K562 (cell line): ENCODE results near the gene LZTR1. TPM values are rescaled to one million over a fixed set of nuclear protein-coding genes. Genes with fewer than 3 reads are reported as not detected.
A peak's percentile ranks its signal among the peaks of the same experiment; 100 is the strongest.

ENCODE experiments used
- ATAC-seq: fragments of 200-7000 bp; cut with Tn5 transposase; 3 replicates; pipeline ENCODE4 v1.9.1; 2020; ENCODE audit warnings: moderate library complexity
- BruUV-seq: library from RNA; stranded (reverse); fragments of 400-500 nt; replicated peaks from 2 replicates; lab custom pipeline; 2021; lab: Mats Ljungman, UMichigan
- CTCF ChIA-PET: fragments of 300-600 bp; formaldehyde crosslinking; extraction: SDS; loops from one replicate; lab custom pipeline; 2021; ENCODE audit warnings: low intra/inter-chr PET ratio; lab: Yijun Ruan, JAX
- POLR2A ChIA-PET: fragments of 300-600, 350-650 bp; sonication (Branson Sonifier 250); formaldehyde crosslinking; extraction: SDS; loops from one replicate; lab custom pipeline; 2021; ENCODE audit warnings: antibody characterized with exemption, inconsistent platforms; lab: Yijun Ruan, JAX
- DNase-seq, 4 experiments: peaks; one replicate each; pipeline versions ENCODE4 v3.0.0 to v3.0.0-alpha.2; 2011 to 2018; ENCODE audit warnings: low spot score in 3 of 4, mixed read lengths in 3 of 4; ENCODE audit errors: extremely low read depth in 1 of 4
- FAIRE-seq: peaks from 2 replicates; lab custom pipeline; 2011; peaks lifted over from hg19 to GRCh38; lab: Jason Lieb, UNC
- H2AFZ ChIP-seq: 2 replicates; pipeline ENCODE4 v1.6.0; 2011; ENCODE audit warnings: low read depth, low read length, control low read depth, inconsistent platforms
- H3K27ac ChIP-seq: fragments of 200-600 bp; 3 replicates; pipeline ENCODE4 v1.8.0; 2011; ENCODE audit warnings: low read depth, mild to moderate bottlenecking, control low read depth, inconsistent platforms, low read length, moderate library complexity, mixed read lengths; ENCODE audit errors: extremely low read depth
- H3K27me3 ChIP-seq, 2 experiments: fragments of 300-600 bp in 1 of 2; 2 replicates in 1 of 2; 3 replicates in 1 of 2; pipeline versions ENCODE4 v1.6.0 to v1.8.0; 2011; ENCODE audit warnings: inconsistent platforms in 2 of 2, low read length in 2 of 2, mild to moderate bottlenecking in 1 of 2, mixed read lengths in 1 of 2, moderate library complexity in 1 of 2; ENCODE audit not compliant: control insufficient read depth in 2 of 2, insufficient read depth in 2 of 2
- H3K36me3 ChIP-seq: fragments of 300-600 bp; 3 replicates; pipeline ENCODE4 v1.8.0; 2011; ENCODE audit warnings: mild to moderate bottlenecking, low read length, inconsistent platforms; ENCODE audit not compliant: control insufficient read depth, insufficient read depth
- H3K4me1 ChIP-seq, 2 experiments: fragments of 200-600 bp in 1 of 2; replicated peaks in 1 of 2; 2 replicates in 1 of 2; 3 replicates in 1 of 2; pipeline versions ENCODE4 v1.5.1 to v1.8.0; 2011; ENCODE audit warnings: inconsistent platforms in 2 of 2, low read length in 2 of 2, mild to moderate bottlenecking in 1 of 2, mixed read lengths in 1 of 2, moderate library complexity in 1 of 2; ENCODE audit not compliant: control insufficient read depth in 2 of 2, insufficient read depth in 2 of 2
- H3K4me2 ChIP-seq: 2 replicates; pipeline ENCODE4 v1.6.1; 2011; ENCODE audit warnings: low read length, control low read depth, inconsistent platforms, mixed read lengths; ENCODE audit not compliant: insufficient read depth
- H3K4me3 ChIP-seq: fragments of 200-600 bp; sonication (generic), shearing (Covaris generic); 2 replicates; pipeline ENCODE4 v1.5.1; 2016; ENCODE audit warnings: control low read depth, inconsistent platforms
- H3K79me2 ChIP-seq: fragments of 200-600 bp; 3 replicates; pipeline ENCODE4 v1.8.0; 2011; ENCODE audit warnings: low read length, inconsistent platforms; ENCODE audit not compliant: control insufficient read depth, insufficient read depth
- H3K9ac ChIP-seq, 2 experiments: 2 replicates each; pipeline versions ENCODE4 v1.6.0 to v1.6.1; 2011; ENCODE audit warnings: low read depth in 2 of 2, low read length in 2 of 2, control low read depth in 1 of 2, inconsistent platforms in 1 of 2, mild to moderate bottlenecking in 1 of 2, mixed read lengths in 1 of 2; ENCODE audit not compliant: insufficient read depth in 1 of 2
- H3K9me1 ChIP-seq: one replicate; pipeline ENCODE4 v1.6.0; 2011; ENCODE audit warnings: inconsistent platforms, mild to moderate bottlenecking, low read length, moderate library complexity; ENCODE audit not compliant: control insufficient read depth, insufficient read depth
- H3K9me3 ChIP-seq: replicated peaks from 2 replicates; pipeline ENCODE4 v1.5.1; 2011; ENCODE audit warnings: low read depth, low read length, inconsistent platforms; ENCODE audit not compliant: control insufficient read depth, insufficient read depth
- H4K20me1 ChIP-seq: replicated peaks from 2 replicates; pipeline ENCODE4 v1.6.1; 2011; ENCODE audit warnings: low read length, inconsistent platforms, mixed read lengths; ENCODE audit not compliant: control insufficient read depth, insufficient read depth
- BHLHE40 ChIP-seq: IDR thresholded peaks from 2 replicates; pipeline ENCODE4 v1.6.1; 2011; ENCODE audit warnings: low read length, improper control_type of control experiment
- MCM7 ChIP-seq, 2 experiments: fragments of 450-650 bp; IDR thresholded peaks; 2 replicates each; pipeline ENCODE4 v1.6.1; 2016 to 2018
- MTF1 ChIP-seq: fragments of 250-450 bp; sonication (Bioruptor Pico); IDR thresholded peaks from 2 replicates; pipeline ENCODE4 v1.9.0; 2021; ENCODE audit warnings: moderate library complexity, mild to moderate bottlenecking, inconsistent platforms, borderline replicate concordance
- SPI1 ChIP-seq: IDR thresholded peaks from 2 replicates; pipeline ENCODE4 v1.6.1; 2011; ENCODE audit warnings: low read depth, low read length, control low read depth, borderline replicate concordance
- ZNF12 ChIP-seq: sonication (generic); formaldehyde crosslinking; IDR thresholded peaks from 2 replicates; pipeline ENCODE4 v1.4.0; 2020; ENCODE audit warnings: mild to moderate bottlenecking, missing genetic modification reagents
- WGBS: fragments of 100-300 bp; shearing (Covaris generic); methylation state at CpG from one replicate; pipeline ENCODE4 v1.1.6; 2016; ENCODE audit warnings: low coverage, mixed read lengths; ENCODE audit not compliant: insufficient coverage; ENCODE audit errors: missing lambda C conversion rate; 5-methylcytosine and 5-hydroxymethylcytosine counted together
- in situ Hi-C: fragments of 300-500 bp; cut with MboI; formaldehyde crosslinking; loops from 4 replicates; pipeline ENCODE4 v1.15.0; 2018; ENCODE audit warnings: inconsistent platforms, mixed read lengths
- intact Hi-C: fragments of 100-400 bp; cut with micrococcal nuclease; formaldehyde crosslinking; loops from 2 replicates; pipeline ENCODE4 v1.14.2; 2022
- polyA plus RNA-seq, 8 experiments: library from polyadenylated mRNA; depleted of rRNA in 4 of 8; stranded (reverse) in 5 of 8; unstranded in 3 of 8; fragments of >200 nt; fragmentation: Nextera tagmentation in 2 of 8; fragmentation: Illumina TruSeq in 1 of 8; extraction: Ambion mirVana in 2 of 8; extraction: Trizol in 1 of 8; gene quantifications; 2 replicates each; pipeline versions ENCODE4 v1.2.1 to v1.2.3, GENCODE V29; 2011 to 2014; ENCODE audit warnings: inconsistent platforms in 1 of 8, missing spikeins in 1 of 8
- total RNA-seq, 7 experiments: library from RNA; depleted of rRNA in 6 of 7; stranded (reverse); fragments of >200 nt in 6 of 7; fragmentation: Illumina TruSeq in 2 of 7; extraction: Trizol in 2 of 7; gene quantifications; 2 replicates each; pipeline versions ENCODE4 v1.2.1 to v1.2.3, GENCODE V29; 2011 to 2021; ENCODE audit warnings: low replicate concordance in 1 of 7
- TF ChIP-seq, protein P1 (sequence below): fragments of 150-350 bp; IDR thresholded peaks from 2 replicates; pipeline ENCODE4 v1.6.1; 2014; ENCODE audit warnings: low read depth, mild to moderate bottlenecking, low read length, borderline replicate concordance
- TF ChIP-seq, protein P2 (sequence below): sonication (generic); formaldehyde crosslinking; IDR thresholded peaks from 2 replicates; pipeline ENCODE4 v1.8.1; 2023; ENCODE audit warnings: mild to moderate bottlenecking, missing genetic modification reagents
- TF ChIP-seq, protein P3 (sequence below): sonication (generic); formaldehyde crosslinking; IDR thresholded peaks from 2 replicates; pipeline ENCODE4 v1.8.1; 2023; ENCODE audit warnings: mild to moderate bottlenecking, missing genetic modification reagents, moderate library complexity
- TF ChIP-seq, protein P4 (sequence below), 2 experiments: IDR thresholded peaks; 2 replicates each; pipeline ENCODE4 v1.6.1; 2012; ENCODE audit warnings: improper control_type of control experiment in 2 of 2, low read depth in 2 of 2, low read length in 2 of 2, borderline replicate concordance in 1 of 2

LZTR1 gene
- total and polyA plus RNA-seq, 9 of the 15 experiments (the other 6 are each of a cell fraction or from before 2014, with no cell fraction given), result 2.2 to 135 (median 63.0) TPM

DNA sequence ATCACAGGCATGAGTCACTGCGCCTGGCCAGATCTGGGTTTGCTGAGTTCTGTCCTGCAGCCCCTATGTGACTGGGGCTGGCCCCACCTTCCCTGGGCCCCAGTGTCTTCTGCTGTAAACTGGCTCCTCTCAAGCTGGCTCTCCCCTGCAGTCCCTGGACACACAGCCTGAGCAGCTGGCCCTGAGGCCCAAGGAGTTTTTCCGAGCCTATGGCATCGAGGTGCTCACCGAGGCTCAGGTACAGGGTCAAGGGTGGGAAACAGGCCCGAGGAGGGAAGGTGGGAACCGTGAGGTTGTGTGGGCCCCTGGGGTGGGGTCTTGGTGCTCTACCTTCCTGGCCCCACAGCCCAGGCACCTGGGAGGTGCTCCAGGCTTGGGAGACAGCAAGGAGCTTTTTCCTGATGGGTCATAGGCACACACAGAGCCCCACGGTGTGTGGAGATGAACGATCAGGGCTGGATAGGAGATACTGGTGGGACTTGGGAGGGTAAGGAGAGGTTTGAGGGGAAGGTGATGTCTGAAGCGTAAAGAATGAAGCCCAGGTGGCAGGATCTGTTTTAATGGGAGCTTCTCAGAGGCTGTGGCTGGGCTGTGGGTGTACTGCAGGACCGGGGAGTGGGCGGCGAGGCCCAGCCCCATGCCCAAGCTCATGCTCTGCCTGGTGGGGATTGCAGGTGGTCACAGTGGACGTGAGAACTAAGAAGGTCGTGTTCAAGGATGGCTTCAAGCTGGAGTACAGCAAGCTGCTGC, 6.4 kb upstream of the LZTR1 start:
- CTCF ChIA-PET, result no interaction called here
- BruUV-seq, result no TSS peak
- TF ChIP-seq, protein P1, sequence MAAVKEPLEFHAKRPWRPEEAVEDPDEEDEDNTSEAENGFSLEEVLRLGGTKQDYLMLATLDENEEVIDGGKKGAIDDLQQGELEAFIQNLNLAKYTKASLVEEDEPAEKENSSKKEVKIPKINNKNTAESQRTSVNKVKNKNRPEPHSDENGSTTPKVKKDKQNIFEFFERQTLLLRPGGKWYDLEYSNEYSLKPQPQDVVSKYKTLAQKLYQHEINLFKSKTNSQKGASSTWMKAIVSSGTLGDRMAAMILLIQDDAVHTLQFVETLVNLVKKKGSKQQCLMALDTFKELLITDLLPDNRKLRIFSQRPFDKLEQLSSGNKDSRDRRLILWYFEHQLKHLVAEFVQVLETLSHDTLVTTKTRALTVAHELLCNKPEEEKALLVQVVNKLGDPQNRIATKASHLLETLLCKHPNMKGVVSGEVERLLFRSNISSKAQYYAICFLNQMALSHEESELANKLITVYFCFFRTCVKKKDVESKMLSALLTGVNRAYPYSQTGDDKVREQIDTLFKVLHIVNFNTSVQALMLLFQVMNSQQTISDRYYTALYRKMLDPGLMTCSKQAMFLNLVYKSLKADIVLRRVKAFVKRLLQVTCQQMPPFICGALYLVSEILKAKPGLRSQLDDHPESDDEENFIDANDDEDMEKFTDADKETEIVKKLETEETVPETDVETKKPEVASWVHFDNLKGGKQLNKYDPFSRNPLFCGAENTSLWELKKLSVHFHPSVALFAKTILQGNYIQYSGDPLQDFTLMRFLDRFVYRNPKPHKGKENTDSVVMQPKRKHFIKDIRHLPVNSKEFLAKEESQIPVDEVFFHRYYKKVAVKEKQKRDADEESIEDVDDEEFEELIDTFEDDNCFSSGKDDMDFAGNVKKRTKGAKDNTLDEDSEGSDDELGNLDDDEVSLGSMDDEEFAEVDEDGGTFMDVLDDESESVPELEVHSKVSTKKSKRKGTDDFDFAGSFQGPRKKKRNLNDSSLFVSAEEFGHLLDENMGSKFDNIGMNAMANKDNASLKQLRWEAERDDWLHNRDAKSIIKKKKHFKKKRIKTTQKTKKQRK, result 0 out of 2 replicates have a peak, but pooled peaks have one; percentile 5
- 0 out of 2 replicates have a peak, but pooled peaks have one; percentile 26 for TF ChIP-seq MTF1 (CRISPR knock-in tag)
- no peak for TF ChIP-seq ZNF12 (CRISPR knock-in tag)
- TF ChIP-seq, protein P2, sequence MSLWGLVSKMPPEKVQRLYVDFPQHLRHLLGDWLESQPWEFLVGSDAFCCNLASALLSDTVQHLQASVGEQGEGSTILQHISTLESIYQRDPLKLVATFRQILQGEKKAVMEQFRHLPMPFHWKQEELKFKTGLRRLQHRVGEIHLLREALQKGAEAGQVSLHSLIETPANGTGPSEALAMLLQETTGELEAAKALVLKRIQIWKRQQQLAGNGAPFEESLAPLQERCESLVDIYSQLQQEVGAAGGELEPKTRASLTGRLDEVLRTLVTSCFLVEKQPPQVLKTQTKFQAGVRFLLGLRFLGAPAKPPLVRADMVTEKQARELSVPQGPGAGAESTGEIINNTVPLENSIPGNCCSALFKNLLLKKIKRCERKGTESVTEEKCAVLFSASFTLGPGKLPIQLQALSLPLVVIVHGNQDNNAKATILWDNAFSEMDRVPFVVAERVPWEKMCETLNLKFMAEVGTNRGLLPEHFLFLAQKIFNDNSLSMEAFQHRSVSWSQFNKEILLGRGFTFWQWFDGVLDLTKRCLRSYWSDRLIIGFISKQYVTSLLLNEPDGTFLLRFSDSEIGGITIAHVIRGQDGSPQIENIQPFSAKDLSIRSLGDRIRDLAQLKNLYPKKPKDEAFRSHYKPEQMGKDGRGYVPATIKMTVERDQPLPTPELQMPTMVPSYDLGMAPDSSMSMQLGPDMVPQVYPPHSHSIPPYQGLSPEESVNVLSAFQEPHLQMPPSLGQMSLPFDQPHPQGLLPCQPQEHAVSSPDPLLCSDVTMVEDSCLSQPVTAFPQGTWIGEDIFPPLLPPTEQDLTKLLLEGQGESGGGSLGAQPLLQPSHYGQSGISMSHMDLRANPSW (CRISPR knock-in tag), result peak; percentile 90
- TF ChIP-seq, protein P3, sequence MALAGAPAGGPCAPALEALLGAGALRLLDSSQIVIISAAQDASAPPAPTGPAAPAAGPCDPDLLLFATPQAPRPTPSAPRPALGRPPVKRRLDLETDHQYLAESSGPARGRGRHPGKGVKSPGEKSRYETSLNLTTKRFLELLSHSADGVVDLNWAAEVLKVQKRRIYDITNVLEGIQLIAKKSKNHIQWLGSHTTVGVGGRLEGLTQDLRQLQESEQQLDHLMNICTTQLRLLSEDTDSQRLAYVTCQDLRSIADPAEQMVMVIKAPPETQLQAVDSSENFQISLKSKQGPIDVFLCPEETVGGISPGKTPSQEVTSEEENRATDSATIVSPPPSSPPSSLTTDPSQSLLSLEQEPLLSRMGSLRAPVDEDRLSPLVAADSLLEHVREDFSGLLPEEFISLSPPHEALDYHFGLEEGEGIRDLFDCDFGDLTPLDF (CRISPR knock-in tag), result peak; percentile 34; the same call in 1 of the 2 replicates
- TF ChIP-seq, protein P4, sequence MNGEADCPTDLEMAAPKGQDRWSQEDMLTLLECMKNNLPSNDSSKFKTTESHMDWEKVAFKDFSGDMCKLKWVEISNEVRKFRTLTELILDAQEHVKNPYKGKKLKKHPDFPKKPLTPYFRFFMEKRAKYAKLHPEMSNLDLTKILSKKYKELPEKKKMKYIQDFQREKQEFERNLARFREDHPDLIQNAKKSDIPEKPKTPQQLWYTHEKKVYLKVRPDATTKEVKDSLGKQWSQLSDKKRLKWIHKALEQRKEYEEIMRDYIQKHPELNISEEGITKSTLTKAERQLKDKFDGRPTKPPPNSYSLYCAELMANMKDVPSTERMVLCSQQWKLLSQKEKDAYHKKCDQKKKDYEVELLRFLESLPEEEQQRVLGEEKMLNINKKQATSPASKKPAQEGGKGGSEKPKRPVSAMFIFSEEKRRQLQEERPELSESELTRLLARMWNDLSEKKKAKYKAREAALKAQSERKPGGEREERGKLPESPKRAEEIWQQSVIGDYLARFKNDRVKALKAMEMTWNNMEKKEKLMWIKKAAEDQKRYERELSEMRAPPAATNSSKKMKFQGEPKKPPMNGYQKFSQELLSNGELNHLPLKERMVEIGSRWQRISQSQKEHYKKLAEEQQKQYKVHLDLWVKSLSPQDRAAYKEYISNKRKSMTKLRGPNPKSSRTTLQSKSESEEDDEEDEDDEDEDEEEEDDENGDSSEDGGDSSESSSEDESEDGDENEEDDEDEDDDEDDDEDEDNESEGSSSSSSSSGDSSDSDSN (IDR thresholded peaks at IDR 0.05; ENCODE audit: borderline replicate concordance in 1 of 2, low read depth in 2 of 2, low read length in 2 of 2), result 0 out of 4 replicates have a peak, but pooled peaks of 1 of the 2 experiments have one; percentile 46
- TF ChIP-seq MCM7 (IDR thresholded peaks at IDR 0.05), result peak; percentile 8 to 88; a peak in 2 of 4 replicates
- 0 out of 2 replicates have a peak, but pooled peaks have one; percentile 3 for TF ChIP-seq BHLHE40
- TF ChIP-seq SPI1, result 0 out of 2 replicates have a peak, but pooled peaks have one; percentile 6

More for the DNA sequence above, 6.4 kb upstream of the LZTR1 start:
- 12% methylated on average over 14 of the region's 14 CpGs for WGBS
- no peak overlapping the region for H3K4me2 ChIP-seq
- H3K27me3 ChIP-seq, result peaks cover 37 to 63% of the 10 kb centered on the region in 2 experiments; a peak in 4 of 5 replicates
- POLR2A ChIA-PET, result interaction anchor here (0.6 to 64.4 kb wide), 10 partner anchors 8 to 215 kb away, joined by 3 to 1556 read pairs (median 4); partner anchors contain the start of genes AIFM3, CRKL and THAP7
- DNase-seq (no peak), ATAC-seq (no peak), FAIRE-seq (no peak)
- H2AFZ ChIP-seq, result no peak overlapping the region
- peak overlapping the region in 1 of 2 experiments; percentile 66; a peak in 2 of 4 replicates for H3K9ac ChIP-seq
- H3K4me3 ChIP-seq, result no peak overlapping the region
- no peaks in the 10 kb centered on the region for H3K9me1 ChIP-seq
- H3K27ac ChIP-seq, result no peak overlapping the region
- intact Hi-C loops (no loop called here), in situ Hi-C loops (no loop called here)
- H3K36me3 ChIP-seq, result no peaks in the 10 kb centered on the region
- no peaks in the 10 kb centered on the region for H3K79me2 ChIP-seq
- H3K4me1 ChIP-seq, result peaks cover 2 to 47% of the 10 kb centered on the region in 2 experiments; a peak in 4 of 5 replicates
- H4K20me1 ChIP-seq, result peaks cover 10% of the 10 kb centered on the region
- H3K9me3 ChIP-seq, result peaks cover 11% of the 10 kb centered on the region
